Measurements from ENCODE around the gene ARHGAP26. TPM values are rescaled to one million over a fixed set of nuclear protein-coding genes. Genes with fewer than 3 reads are reported as not detected.

Gene ARHGAP26
- polyA plus RNA-seq, 3 donors: 9.5 to 14.5 (median 14.4) TPM

- DNase-seq: no peak
Observed at GRCh38 chr5:143140492-143141203, 370.5 kb downstream of the ARHGAP26 start.

GRCh38 chr5:143141652-143142051 is 371.5 kb downstream of the ARHGAP26 start:
- no peak for DNase-seq

- no peak for DNase-seq
Observed at GRCh38 chr5:143142596-143143435, 372.6 kb downstream of the ARHGAP26 start.

- no peak for DNase-seq
Observed at GRCh38 chr5:143143973-143144372, 373.8 kb downstream of the ARHGAP26 start.

- no peak for DNase-seq
Observed at GRCh38 chr5:143145243-143146160, 375.3 kb downstream of the ARHGAP26 start.

- DNase-seq: no peak
Observed at GRCh38 chr5:143146161-143146560, 376.0 kb downstream of the ARHGAP26 start.

GRCh38 chr5:143147383-143147782 is 377.2 kb downstream of the ARHGAP26 start:
- no peak for DNase-seq

- peak; percentile 71 for DNase-seq
Observed at GRCh38 chr5:143147902-143148301, 377.7 kb downstream of the ARHGAP26 start.

- no peak for DNase-seq
Observed at GRCh38 chr5:143148771-143149170, 378.6 kb downstream of the ARHGAP26 start.

- no peak for DNase-seq
Observed at GRCh38 chr5:143149759-143150158, 379.6 kb downstream of the ARHGAP26 start.

GRCh38 chr5:143151056-143151700 is 381.0 kb downstream of the ARHGAP26 start:
- no peak for DNase-seq

GRCh38 chr5:143152445-143152844 is 382.3 kb downstream of the ARHGAP26 start:
- no peak for DNase-seq

- DNase-seq: no peak
Observed at GRCh38 chr5:143153332-143154119, 383.3 kb downstream of the ARHGAP26 start.

GRCh38 chr5:143154510-143155370 is 384.6 kb downstream of the ARHGAP26 start:
- DNase-seq: no peak

GRCh38 chr5:143155455-143155854 is 385.3 kb downstream of the ARHGAP26 start:
- no peak for DNase-seq

- no peak for DNase-seq
Observed at GRCh38 chr5:143156086-143156485, 385.9 kb downstream of the ARHGAP26 start.

GRCh38 chr5:143156572-143156971 is 386.4 kb downstream of the ARHGAP26 start:
- DNase-seq: no peak

- no peak for DNase-seq
Observed at GRCh38 chr5:143159031-143159430, 388.9 kb downstream of the ARHGAP26 start.

- no peak for DNase-seq
Observed at GRCh38 chr5:143161885-143162540, 391.8 kb downstream of the ARHGAP26 start.

All from renal pelvis (tissue), 4 donors.